ENCODE measurements around the gene BANK1. TPM values are rescaled to one million over a fixed set of nuclear protein-coding genes. Genes with fewer than 3 reads are reported as not detected.

The BANK1 gene
- total RNA-seq, 1 experiment from 2014 or later, result 1.1 TPM

GRCh38 chr4:101774807-101775206 lies 15.7 kb upstream of the BANK1 start:
- H2AFZ ChIP-seq (ENCODE audit: low read length), result no peak overlapping the region
- no peak overlapping the region for H4K91ac ChIP-seq (ENCODE audit: insufficient read length, low read depth, low read length)
- no peak overlapping the region for H2BK15ac ChIP-seq (ENCODE audit: low read depth, low read length)
- no peak overlapping the region for H3K4me3 Mint-ChIP-seq
- H3K27ac Mint-ChIP-seq, result no peak overlapping the region
- no peaks in the 10 kb centered on the region for H4K20me1 ChIP-seq (ENCODE audit: control insufficient read depth, insufficient read depth, insufficient read length)
- no peak overlapping the region for H2BK20ac ChIP-seq (ENCODE audit: low read depth, low read length, poor library complexity, severe bottlenecking)
- H3K4me1 Mint-ChIP-seq, result peaks cover 0 to 2% of the 10 kb centered on the region in 2 experiments; a peak in 1 of 4 replicates
- no peak overlapping the region for H3K56ac ChIP-seq (ENCODE audit: insufficient read length, low read depth, low read length)
- no peak overlapping the region for H3K14ac ChIP-seq (ENCODE audit: insufficient read depth, low read length)
- H3K23me2 ChIP-seq (ENCODE audit: insufficient read length, low read depth, low read length, poor library complexity, severe bottlenecking), result no peaks in the 10 kb centered on the region
- H3K36me3 Mint-ChIP-seq (ENCODE audit: insufficient read depth in 1 of 3, low read depth in 3 of 3), result peaks cover 0 to 14% (median 0%) of the 10 kb centered on the region in 3 experiments; a peak in 3 of 7 replicates
- no peak overlapping the region for H4K5ac ChIP-seq (ENCODE audit: insufficient read length, low read depth, low read length)
- no peaks in the 10 kb centered on the region for H3K27me3 Mint-ChIP-seq (ENCODE audit: low read depth)
- no peak overlapping the region for H3K23ac ChIP-seq (ENCODE audit: insufficient read length, low read depth, low read length)
- H3T11ph ChIP-seq (ENCODE audit: low read length), result no peak overlapping the region
- H4K8ac ChIP-seq (replicated peaks; ENCODE audit: insufficient read length, low read depth, low read length), result no peak overlapping the region
- no peaks in the 10 kb centered on the region for H3K79me2 ChIP-seq (ENCODE audit: insufficient read depth, low read length)
- no peaks in the 10 kb centered on the region for H3K4me1 ChIP-seq (ENCODE audit: insufficient read depth, low read length)
- H3K27ac ChIP-seq (ENCODE audit: insufficient read length, low read depth, low read length), result no peak overlapping the region
- H3K9me3 ChIP-seq (ENCODE audit: control insufficient read depth, low read depth, low read length), result no peaks in the 10 kb centered on the region
- H3K9ac ChIP-seq (ENCODE audit: extremely low read depth, insufficient read length, low read length), result no peak overlapping the region
- no CpG with 5 or more reads among the region's 1 CpG for WGBS (ENCODE audit: extremely low coverage, insufficient read length, low lambda C conversion rate)
- H2BK12ac ChIP-seq (ENCODE audit: insufficient read length, low read depth, low read length), result no peak overlapping the region
- H3K79me1 ChIP-seq (ENCODE audit: insufficient read depth, low read depth, low read length, poor library complexity, severe bottlenecking), result no peaks in the 10 kb centered on the region
- H3K9me3 Mint-ChIP-seq, result peaks cover 2 to 6% of the 10 kb centered on the region in 2 experiments; a peak in 3 of 5 replicates
- no peak overlapping the region for H3K4ac ChIP-seq (ENCODE audit: low read depth, low read length)
- H3K18ac ChIP-seq (ENCODE audit: insufficient read length, low read depth, low read length), result no peak overlapping the region
- no peak overlapping the region for H3K4me2 ChIP-seq (ENCODE audit: insufficient read depth, insufficient read length, low read length)
- no peak for TF ChIP-seq CTCF (conservative IDR thresholded peaks at IDR 0.05)
- no peak overlapping the region for H2BK120ac ChIP-seq (ENCODE audit: low read depth, low read length, poor library complexity, severe bottlenecking)
- H3K27me3 ChIP-seq (ENCODE audit: insufficient read depth, low read length), result no peaks in the 10 kb centered on the region
- H2AK5ac ChIP-seq (ENCODE audit: insufficient read length, low read length), result no peak overlapping the region
- H2BK5ac ChIP-seq (ENCODE audit: insufficient read length, low read length), result no peak overlapping the region
- no peak for DNase-seq

All from H9 (cell line).